ENCODE results near the gene FBXO39. TPM values are rescaled to one million over a fixed set of nuclear protein-coding genes. Genes with fewer than 3 reads are reported as not detected.

Gene FBXO39
- total and polyA plus RNA-seq, 2 donors (not counting 1 experiment from before 2014, with no cell fraction given), result 0.13 TPM; not detected in 1

DNA sequence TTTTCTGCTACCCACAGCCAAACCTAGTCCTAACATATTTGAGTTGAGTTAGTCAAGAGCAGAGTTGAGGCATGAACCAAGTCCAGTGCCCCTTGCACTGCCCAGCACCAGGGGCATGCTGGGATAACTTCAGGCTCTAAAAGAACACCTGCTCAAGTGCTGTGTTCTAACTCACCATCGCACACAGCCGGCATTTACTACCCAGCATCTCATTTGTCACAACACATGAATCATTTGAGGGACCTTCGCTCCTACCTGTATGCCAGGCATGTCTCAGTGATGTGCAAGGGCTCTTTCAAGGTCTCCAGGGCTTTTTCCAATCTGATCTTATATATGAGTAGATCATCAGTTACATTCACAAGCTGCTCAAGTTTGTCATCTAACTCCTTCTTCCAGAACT is 42.9 kb downstream of the FBXO39 start:
- Mint-ChIP-seq H3K9me3 (ENCODE audit: insufficient read depth) (no peaks in the 10 kb centered on the region), H3K27me3 (peaks cover 20% of the 10 kb centered on the region), H3K27ac (no peak overlapping the region), H3K4me3 (no peak overlapping the region), H3K4me1 (no peaks in the 10 kb centered on the region)
- Histone ChIP-seq H3K4me2 (replicated peaks; ENCODE audit: low read depth, low read length, poor library complexity, severe bottlenecking) (no peak overlapping the region), H4K20me1 (ENCODE audit: control insufficient read depth, insufficient read depth, low read length, poor library complexity, severe bottlenecking) (no peaks in the 10 kb centered on the region), H3K9ac (ENCODE audit: low read length) (no peak overlapping the region), H2AFZ (ENCODE audit: insufficient read depth, low read depth, low read length, poor library complexity, severe bottlenecking) (no peak overlapping the region), H3K27me3 (replicated peaks in 1 of 4; ENCODE audit: control extremely low read depth in 1 of 4, control insufficient read depth in 3 of 4, insufficient read depth in 4 of 4, low read length in 3 of 4) (no peaks in the 10 kb centered on the region), H3K4me1 (ENCODE audit: control insufficient read depth in 2 of 2, insufficient read depth in 2 of 2, low read length in 2 of 2) (no peaks in the 10 kb centered on the region), H3K4me3 (ENCODE audit: control extremely low read depth in 1 of 5, extremely low read depth in 1 of 5, insufficient read depth in 1 of 5, low read depth in 2 of 5, low read length in 4 of 5) (no peak overlapping the region), H3K79me2 (ENCODE audit: control insufficient read depth, insufficient read depth, low read length) (no peaks in the 10 kb centered on the region), H3K27ac (ENCODE audit: low read length in 2 of 2) (no peak overlapping the region), H3K9me3 (ENCODE audit: control extremely low read depth in 1 of 3, control insufficient read depth in 2 of 3, insufficient read depth in 1 of 3, low read length in 2 of 3) (no peaks in the 10 kb centered on the region), H3K36me3 (replicated peaks in 1 of 2; ENCODE audit: control extremely low read depth in 1 of 2, control insufficient read depth in 1 of 2, extremely low read depth in 1 of 2, insufficient read depth in 2 of 2, low read length in 1 of 2) (no peaks in the 10 kb centered on the region)
- CTCF ChIA-PET, result no interaction called here
- TF ChIP-seq, protein P1, sequence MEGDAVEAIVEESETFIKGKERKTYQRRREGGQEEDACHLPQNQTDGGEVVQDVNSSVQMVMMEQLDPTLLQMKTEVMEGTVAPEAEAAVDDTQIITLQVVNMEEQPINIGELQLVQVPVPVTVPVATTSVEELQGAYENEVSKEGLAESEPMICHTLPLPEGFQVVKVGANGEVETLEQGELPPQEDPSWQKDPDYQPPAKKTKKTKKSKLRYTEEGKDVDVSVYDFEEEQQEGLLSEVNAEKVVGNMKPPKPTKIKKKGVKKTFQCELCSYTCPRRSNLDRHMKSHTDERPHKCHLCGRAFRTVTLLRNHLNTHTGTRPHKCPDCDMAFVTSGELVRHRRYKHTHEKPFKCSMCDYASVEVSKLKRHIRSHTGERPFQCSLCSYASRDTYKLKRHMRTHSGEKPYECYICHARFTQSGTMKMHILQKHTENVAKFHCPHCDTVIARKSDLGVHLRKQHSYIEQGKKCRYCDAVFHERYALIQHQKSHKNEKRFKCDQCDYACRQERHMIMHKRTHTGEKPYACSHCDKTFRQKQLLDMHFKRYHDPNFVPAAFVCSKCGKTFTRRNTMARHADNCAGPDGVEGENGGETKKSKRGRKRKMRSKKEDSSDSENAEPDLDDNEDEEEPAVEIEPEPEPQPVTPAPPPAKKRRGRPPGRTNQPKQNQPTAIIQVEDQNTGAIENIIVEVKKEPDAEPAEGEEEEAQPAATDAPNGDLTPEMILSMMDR (IDR thresholded peaks at IDR 0.05), result no peak
- no peak for TF ChIP-seq EZH2 (IDR thresholded peaks at IDR 0.05; ENCODE audit: borderline replicate concordance, insufficient read depth, low read depth, low read length, poor library complexity, severe bottlenecking)
- ATAC-seq (ENCODE audit: low read depth) (no peak), DNase-seq (no peak)
- intact Hi-C loops (cut with micrococcal nuclease), result no loop called here
- WGBS (ENCODE audit: insufficient coverage), result 100% methylated on average over 2 of the region's 3 CpGs
- POLR2A ChIA-PET, result no interaction called here

DNA sequence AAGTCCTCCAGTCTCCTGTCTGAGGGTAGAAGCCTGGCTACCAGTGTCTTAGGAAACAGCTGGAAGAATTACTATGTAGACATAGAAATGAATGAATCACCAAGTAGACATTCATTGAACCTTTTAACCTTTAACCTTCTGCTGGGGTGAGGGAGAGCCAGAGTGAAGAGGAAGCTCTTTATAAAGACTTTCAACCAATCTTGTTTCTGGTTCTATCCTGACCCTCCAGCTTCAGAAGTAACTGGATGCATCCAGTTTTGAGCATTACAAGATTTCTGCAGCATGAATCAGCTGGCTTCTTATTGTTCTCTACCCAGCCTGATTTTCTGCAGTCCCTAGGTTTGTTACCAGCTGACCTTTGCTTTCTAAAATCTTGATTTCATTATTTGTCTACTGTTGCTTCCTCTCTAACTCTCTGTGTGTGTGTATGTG is 47.0 kb downstream of the FBXO39 start:
- Histone ChIP-seq H3K79me2 (ENCODE audit: control insufficient read depth, insufficient read depth, low read length) (no peaks in the 10 kb centered on the region), H3K27me3 (replicated peaks in 1 of 4; ENCODE audit: control extremely low read depth in 1 of 4, control insufficient read depth in 3 of 4, insufficient read depth in 4 of 4, low read length in 3 of 4) (no peaks in the 10 kb centered on the region), H3K27ac (ENCODE audit: low read length in 2 of 2) (no peak overlapping the region), H3K9me3 (ENCODE audit: control extremely low read depth in 1 of 3, control insufficient read depth in 2 of 3, insufficient read depth in 1 of 3, low read length in 2 of 3) (no peaks in the 10 kb centered on the region), H2AFZ (ENCODE audit: insufficient read depth, low read depth, low read length, poor library complexity, severe bottlenecking) (no peak overlapping the region), H3K4me1 (ENCODE audit: control insufficient read depth in 2 of 2, insufficient read depth in 2 of 2, low read length in 2 of 2) (no peaks in the 10 kb centered on the region), H4K20me1 (ENCODE audit: control insufficient read depth, insufficient read depth, low read length, poor library complexity, severe bottlenecking) (no peaks in the 10 kb centered on the region), H3K4me3 (ENCODE audit: control extremely low read depth in 1 of 5, extremely low read depth in 1 of 5, insufficient read depth in 1 of 5, low read depth in 2 of 5, low read length in 4 of 5) (no peak overlapping the region), H3K36me3 (replicated peaks in 1 of 2; ENCODE audit: control extremely low read depth in 1 of 2, control insufficient read depth in 1 of 2, extremely low read depth in 1 of 2, insufficient read depth in 2 of 2, low read length in 1 of 2) (no peaks in the 10 kb centered on the region), H3K4me2 (replicated peaks; ENCODE audit: low read depth, low read length, poor library complexity, severe bottlenecking) (no peak overlapping the region), H3K9ac (ENCODE audit: low read length) (no peak overlapping the region)
- CTCF ChIA-PET, result interaction anchor here (0.6 to 1.9 kb wide), 3 partner anchors 21 to 944 kb away, joined by 3 to 7 read pairs (median 4); no protein-coding TSS in a partner anchor
- DNase-seq (no peak), ATAC-seq (ENCODE audit: low read depth) (no peak)
- POLR2A ChIA-PET, result interaction anchor here (0.7 kb wide), 1 partner anchor 1460 kb away, joined by 4 read pairs; no protein-coding TSS in a partner anchor
- H3K27me3 Mint-ChIP-seq, result peaks cover 29% of the 10 kb centered on the region
- H3K27ac Mint-ChIP-seq, result no peak overlapping the region
- H3K4me3 Mint-ChIP-seq, result no peak overlapping the region
- TF ChIP-seq EZH2 (IDR thresholded peaks at IDR 0.05; ENCODE audit: borderline replicate concordance, insufficient read depth, low read depth, low read length, poor library complexity, severe bottlenecking), result no peak
- TF ChIP-seq, protein P1 (IDR thresholded peaks at IDR 0.05), result no peak
- H3K9me3 Mint-ChIP-seq (ENCODE audit: insufficient read depth), result no peaks in the 10 kb centered on the region
- intact Hi-C loops (cut with micrococcal nuclease), result no loop called here
- no peaks in the 10 kb centered on the region for H3K4me1 Mint-ChIP-seq

All from B cell (primary cell).